Measurements from ENCODE around the gene YIF1A.
"Not testable (repeated sequence)": the region's sequence is repeated elsewhere in the genome, so short reads cannot be mapped to it uniquely, and the experiment has no call there.

Gene YIF1A

DNA sequence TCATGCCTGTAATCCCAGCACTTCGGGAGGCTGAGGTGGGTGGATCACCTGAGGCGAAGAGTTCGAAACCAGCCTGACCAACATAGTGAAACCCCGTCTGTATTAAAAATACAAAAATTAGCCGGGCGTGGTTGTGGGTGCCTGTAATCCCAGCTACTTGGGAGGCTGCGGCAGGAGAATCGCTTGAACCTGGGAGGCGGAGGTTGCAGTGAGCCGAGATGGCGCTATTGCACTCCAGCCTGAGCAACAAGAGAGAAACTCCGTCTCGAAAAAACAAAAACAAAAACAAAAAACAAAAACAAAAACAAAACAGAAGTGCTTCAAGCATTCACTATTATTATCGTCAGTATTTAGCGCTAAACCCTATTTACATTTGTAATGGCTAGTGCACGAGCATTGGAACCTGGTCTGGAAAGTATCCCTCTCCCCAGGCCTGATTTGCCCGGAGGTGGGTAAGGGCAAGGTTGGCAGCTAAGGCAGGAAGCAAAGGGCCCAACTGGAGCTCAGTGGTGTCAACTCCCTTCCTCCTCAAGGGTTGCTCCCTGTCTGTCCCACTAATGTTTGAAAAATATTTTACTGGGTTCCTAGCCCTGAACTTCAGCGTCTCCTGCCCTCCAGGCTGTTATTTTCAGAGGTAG, 22.0 kb upstream of the YIF1A start:
- DNase-seq = not testable (repeated sequence)

DNA sequence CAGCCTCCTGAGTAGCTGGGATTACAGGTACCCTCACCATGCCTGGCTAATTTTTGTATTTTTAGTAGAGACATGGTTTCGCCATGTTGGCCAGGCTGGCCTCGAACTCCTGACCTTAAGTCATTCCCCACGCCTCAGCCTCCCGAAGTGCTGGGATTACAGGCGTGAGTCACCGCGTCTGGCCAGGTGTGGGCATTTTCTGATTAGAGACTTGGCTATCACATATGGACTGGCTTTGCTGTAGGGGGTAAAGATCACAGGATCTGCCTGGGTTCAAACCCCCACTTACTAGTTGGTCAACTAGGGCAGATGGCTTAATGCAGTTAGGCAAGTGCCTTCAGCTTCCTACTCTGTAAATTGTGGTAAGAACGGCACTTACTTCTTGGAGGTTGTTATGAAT, 21.4 kb upstream of the YIF1A start:
- DNase-seq = no peak

- DNase-seq = no peak
These were observed 20.5 kb upstream of the YIF1A start for GRCh38 chr11:66309475-66309874.

DNA sequence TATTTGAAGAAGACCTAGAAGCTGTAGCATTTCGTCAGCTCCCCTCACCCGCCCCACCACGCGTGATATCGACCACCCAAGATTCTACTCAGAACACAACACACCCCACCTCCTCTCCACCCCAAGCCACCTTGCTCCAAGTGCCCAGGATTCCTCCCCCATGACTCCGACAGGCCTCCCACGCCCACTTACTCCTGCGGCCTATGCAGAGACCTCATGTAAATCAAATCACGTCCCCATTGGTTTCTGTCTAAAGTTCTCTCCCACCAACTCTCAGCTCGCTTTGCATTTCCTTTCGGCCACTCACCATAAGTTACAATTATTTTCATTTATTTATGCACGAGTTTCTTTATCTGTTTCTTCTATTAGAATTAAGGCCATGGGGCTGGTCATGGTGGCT, 13.7 kb upstream of the YIF1A start:
- no peak for DNase-seq

GRCh38 chr11:66299186-66299585, 10.2 kb upstream of the YIF1A start:
- DNase-seq = no peak

DNA sequence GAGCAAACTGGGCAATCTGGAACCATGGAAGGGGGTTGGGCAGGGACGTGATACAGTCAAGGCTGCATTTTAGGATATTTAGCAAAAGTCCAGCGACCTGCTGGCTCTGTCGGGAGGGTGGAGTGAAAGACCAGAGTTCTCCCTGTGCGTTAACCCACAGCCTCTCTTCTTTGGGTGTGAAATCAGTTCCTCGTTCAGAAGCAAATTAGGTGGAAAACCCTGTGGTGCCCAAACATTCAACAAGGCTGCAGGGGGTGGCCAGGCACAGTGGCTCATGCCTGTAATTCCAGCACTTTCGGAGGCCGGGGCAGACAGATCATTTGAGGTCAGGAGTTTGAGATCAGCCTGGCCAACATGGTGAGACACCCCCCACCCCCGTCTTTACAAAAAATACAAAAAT, 8.7 kb upstream of the YIF1A start:
- DNase-seq = no peak

DNA sequence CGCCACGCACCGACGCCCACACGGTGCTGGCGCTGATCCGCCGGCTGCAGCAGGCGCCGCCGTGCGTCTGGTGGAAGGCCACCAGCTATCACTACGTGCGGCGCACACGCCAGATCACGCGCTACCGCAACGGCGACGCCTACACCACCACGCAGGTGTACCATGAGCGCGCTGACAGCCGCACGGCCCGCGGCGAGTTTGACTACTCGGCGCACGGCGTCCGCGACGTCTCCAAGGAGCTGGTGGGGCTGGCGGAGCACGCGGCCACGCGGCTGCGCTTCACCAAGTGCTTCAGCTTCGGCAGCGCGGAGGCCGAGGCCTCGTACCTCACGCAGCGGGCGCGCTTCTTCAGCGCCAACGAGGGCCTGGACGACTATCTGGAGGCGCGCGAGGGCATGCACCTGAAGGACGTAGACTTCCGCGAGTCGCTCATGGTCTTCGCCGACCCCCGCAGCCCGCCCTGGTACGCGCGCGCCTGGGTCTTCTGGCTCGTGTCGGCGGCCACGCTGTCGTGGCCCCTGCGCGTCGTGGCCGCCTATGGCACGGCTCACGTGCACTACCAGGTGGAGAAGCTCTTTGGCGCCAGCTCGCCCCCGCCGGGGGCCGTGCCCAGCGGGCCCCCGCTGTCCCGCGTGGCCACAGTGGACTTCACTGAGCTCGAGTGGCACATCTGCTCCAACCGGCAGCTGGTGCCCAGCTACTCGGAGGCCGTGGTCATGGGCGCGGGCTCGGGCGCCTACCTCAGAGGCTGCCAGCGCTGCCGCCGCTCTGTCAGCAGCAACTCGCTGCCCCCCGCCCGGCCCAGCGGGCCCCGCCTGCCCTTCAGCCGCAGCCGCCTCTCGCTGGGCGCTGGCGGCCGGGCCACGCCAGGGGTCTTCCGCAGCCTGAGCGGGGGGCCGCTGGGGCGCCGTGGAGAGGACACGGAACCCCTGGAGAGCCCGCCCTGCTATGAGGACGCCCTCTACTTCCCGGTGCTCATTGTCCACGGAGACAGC, 6.0 kb upstream of the YIF1A start:
- no peak for DNase-seq

- DNase-seq = no peak
These were observed 5.1 kb upstream of the YIF1A start for GRCh38 chr11:66293777-66294625.

GRCh38 chr11:66293352-66293751, 4.4 kb upstream of the YIF1A start:
- DNase-seq = no peak

- no peak for DNase-seq
These were observed 3.8 kb upstream of the YIF1A start for GRCh38 chr11:66292543-66293332.

DNA sequence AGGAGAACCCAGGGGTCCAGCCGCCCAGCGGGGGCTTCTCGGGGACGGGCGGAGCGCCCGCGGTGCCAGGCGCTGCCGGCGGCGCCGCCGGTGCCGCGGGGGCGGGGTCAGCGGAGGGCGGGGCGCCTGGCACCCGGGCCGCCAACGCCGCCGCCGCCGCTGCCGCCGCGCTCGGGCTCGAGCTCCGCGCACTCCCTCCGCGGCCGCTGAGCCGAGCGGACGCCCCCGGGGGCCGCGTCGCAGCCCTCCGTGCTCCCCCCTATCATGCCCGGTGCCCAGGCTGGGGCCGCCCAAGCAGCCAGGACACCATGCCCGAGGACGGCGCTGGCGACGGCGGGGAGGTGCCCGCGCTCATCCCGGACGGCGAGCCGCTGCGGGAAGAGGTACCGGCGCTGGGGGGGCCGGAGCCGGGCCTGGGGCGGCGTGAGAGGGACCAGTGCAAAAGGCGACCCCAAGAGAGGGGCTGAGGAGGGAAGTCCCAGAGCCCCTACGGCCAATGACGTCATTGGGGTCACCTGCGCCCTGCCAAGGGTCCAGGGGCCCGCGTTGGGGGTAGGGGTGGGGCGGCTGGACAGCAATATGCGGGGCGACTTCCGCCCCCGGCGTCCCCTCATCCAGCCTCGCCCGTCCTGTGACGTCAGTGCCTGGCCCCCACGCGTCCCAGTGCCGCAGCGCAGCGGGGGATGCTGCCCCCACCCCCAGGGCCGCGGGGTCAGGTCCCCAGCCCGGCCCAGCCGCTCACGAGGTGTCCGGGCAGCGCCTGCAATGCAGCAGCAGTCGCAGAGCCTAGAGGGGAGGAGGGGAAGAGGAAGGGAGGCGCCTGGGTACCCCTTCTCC, 3.0 kb upstream of the YIF1A start, which contains the start of gene TMEM151A:
Gene TMEM151A (plus strand): TSS at position 189 of the 837 bp plus-strand sequence. CDS start 120 bp downstream, at position 309.
- no peak for DNase-seq

- no peak for DNase-seq
These were observed 2.4 kb upstream of the YIF1A start for GRCh38 chr11:66291303-66291705.

DNA sequence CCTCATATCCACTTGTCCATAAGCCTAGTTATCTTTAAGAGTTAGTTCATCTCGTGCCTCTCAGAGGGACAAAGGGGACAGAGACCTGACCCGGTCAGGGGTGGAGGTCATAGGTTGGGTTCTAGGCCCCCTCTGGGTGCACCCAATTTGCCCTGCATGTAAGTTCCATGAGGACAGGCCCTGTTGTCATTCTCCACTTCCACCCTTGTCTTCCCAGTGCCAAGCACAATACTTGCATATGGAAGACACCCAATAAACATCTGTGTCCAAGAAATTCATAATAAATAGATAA, 1.3 kb upstream of the YIF1A start:
- DNase-seq = no peak

DNA sequence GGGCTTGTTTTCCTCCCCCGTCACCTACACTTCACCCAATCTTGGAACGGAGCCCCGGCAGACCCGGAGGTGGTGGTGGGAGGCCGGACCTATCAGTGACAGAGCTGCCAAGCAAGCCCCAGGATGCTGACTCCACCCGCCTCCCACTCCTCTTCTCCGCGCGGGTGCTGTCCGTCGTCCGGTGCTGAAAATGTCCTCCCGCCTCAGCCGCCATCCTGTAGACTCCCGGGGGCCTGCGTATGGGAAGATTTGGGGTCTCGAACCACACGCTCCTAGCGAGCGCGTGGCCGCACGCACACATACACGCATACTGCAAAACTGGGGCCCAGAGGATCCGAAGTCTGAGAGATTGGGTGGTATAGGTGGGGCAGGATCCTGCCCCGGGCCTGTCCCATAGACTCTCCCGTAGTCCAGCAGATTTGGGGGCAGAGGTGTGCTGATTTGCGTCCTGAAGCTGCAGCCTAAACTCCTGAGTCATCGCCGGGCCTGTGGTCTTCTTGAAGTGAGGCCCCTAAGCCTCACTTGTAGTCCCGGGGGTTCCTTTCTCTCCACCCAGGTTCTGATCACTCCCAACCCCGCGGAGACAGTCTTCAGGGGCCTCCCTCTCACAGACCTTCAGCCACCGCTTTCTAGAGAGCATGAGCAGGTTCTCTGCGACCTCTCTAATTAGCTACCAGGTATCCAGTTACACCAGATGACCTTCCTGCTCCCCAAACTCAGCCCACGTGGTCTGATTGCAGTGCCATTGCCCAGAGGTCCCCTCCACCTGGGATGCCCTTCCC, 796 bp upstream of the YIF1A start:
- DNase-seq = no peak

GRCh38 chr11:66287889-66288670, 863 bp downstream of the YIF1A start:
- DNase-seq = no peak

- no peak for DNase-seq
These were observed 1.6 kb downstream of the YIF1A start for GRCh38 chr11:66287211-66287888.

DNA sequence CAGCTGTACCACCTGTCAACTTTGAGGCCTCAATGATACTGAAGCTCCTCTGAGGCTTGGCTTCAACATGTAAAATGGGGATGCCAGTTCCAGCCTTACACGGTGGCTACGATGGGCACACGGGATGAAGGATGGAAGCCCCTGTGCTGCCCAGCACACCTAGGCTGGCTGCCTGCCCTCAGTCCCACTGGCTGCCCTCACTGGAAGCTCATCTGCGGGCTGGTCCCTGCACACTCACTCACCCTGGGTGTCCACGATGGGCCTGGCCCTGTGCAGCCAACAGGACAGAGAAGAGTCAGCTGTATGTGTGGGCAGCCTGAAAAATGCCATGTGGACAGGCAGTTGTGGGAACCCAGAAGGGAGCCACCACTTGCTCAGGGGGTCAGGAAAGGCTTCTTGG, 2.2 kb downstream of the YIF1A start:
- no peak for DNase-seq

DNA sequence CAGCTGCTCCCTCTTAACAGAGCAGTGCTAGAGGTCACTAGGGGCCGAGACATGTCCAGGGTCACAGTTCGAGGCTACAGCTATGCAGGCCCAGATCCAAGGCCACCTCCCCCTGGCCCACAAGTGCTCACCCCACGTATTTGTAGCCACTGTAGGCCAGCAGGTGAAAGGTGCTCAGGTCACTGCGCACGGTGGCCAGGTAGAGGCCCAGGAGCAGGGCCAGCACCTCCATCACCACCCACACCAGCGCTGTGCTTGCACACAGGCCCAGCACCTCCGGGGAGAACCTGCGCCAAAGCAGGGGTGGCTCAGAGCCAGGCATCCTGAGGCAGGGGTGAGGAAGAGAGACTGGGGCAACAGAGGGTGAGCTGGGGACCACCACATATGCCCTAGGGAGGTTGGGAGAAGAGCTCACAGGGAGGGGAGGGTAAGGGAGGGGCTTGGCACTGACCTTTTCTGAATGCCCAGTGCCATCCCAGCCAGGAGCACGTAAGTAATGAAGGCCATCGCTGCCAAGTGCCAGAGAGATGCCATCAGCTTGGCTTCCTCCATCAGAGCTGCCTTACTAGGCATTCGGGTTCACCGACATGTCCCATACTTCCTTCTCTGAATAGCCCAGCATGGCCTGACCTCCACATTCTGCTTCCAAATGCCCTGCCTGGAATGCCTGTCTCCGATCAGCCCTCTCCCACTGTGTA, 3.5 kb downstream of the YIF1A start:
- no peak for DNase-seq

All from NCI-H1436 (cell line).